CD4-positive, alpha-beta T cell treated with Interleukin-15 for 4 hours (primary cell): ENCODE results near the gene ABI3.
"Not testable (repeated sequence)": the region's sequence is repeated elsewhere in the genome, so short reads cannot be mapped to it uniquely, and the experiment has no call there.

Source experiments
- DNase-seq: peaks from one replicate; pipeline ENCODE4 v3.0.0-alpha.2; 2020; ENCODE audit warnings: low spot score

Gene ABI3

GRCh38 chr17:49252148-49252695, 41.7 kb downstream of the ABI3 start:
- no peak for DNase-seq

DNA sequence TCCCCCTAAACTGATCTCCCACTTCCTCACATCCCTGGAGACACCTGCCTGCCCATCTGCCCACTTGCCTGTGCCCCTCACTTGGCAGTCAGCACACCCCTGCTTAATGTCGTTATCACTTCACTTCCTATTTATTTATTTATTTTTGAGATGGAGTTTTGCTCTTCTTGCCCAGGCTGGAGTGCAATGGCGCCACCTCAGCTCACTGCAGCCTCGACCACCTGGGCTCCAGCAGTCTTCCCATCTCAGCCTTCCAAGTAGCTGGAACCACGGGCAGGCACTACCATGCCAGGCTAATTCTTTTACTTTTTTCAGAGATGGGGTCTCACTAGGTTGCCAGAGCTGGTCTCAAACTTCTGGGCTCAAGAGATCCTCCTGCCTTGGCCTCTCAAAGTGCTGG, 43.6 kb downstream of the ABI3 start:
- no peak for DNase-seq

DNA sequence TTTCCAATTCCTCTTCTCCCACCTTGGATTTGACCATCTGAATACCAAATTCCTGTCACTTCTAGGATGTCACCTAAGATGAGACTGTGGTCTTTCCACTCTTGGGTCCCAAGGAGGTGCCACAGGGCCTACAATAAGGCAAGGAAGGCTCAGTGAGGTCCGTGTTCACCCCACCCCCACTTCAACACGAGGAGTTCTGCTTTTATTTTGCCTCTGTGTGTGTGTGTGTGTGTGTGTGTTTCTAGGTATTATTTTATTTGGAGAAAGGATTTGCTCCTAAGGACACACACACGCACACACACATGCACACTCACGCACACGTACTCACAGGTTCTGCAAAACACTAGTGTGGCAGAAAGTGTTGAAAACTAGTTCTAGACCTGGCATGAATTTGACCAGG, 44.6 kb downstream of the ABI3 start:
- no peak for DNase-seq

- no peak for DNase-seq
These were observed 47.9 kb downstream of the ABI3 start for GRCh38 chr17:49258394-49258793.

DNA sequence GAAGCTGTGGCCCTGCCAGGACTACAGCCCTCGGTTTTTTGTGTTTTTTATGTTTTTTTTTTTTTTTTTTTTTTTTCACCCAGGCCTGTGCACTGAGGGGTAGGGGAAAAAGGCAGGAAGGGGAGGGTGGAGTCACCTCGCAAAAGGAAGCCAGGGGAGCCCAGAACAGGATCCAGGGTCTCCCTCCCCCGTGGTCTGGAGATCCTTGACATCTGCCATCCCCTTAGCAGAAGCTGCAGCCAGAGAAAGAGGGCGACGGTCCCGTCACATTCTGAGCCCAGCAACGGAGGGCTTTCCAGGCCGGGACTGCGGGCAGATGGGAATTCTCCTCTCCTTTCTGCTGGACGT, 49.1 kb downstream of the ABI3 start:
- DNase-seq = no peak

DNA sequence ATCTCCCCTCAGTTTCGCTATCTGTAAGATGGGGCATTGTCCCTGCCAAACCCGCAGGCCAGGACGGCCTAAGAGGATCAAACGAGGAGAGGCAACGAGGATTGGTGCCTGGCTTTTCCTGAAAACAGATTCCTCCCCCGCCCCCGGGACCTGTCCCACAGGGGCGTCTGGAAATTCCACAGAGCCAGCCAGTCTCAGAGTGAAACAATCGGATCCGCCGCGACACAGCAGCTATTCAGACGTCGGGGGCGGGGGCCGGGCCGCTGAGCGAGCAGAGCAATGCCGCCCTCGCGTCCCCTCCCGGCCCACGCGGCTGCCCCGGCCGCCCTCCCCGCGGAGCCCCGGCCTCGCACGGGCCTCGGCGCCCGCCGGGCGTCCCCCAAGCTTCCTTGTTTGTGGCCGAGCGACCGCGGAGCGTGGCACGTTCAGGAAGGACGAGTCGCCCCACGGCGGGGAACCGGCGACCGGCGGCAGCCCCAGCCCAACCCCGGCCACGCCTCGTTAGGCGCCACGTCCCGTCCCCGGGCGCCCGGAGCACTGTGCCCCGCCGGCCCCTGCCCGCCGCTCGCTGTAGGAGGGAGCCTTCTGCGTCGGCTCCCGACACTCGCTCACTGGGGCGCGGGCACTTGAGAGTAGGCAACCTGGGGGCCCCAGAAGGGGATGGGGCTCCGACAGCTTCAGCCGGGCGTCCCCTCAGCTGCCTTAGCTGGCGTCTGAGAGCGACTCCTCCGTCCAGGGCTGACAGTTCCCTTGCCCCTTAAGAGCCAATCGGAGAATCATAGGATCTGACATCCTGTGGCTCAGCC, 49.7 kb downstream of the ABI3 start:
- DNase-seq = peak; percentile 37

DNA sequence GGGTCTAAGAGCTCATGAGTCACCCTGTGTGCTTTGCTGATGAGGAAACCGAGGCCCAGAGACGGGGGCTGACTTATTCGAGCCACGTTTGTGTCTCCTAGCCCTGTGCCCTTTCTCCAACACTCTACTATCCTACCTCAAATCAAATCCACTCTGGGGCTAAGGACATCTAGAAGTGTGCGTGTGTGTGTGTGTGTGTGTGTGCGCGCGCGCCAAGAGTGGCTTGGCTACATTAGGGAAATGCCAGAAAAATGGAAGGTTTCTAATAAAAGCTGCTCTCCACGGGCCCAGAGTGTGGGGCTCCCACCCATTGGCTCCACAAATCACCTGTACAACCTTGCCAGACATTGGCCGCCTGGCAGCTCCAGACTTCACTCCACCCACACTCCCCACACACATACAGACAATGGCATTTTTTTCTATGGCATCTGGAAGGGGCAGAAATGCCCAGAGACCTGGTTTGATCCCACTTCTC, 50.3 kb downstream of the ABI3 start:
- no peak for DNase-seq

- DNase-seq = not testable (repeated sequence)
These were observed 51.0 kb downstream of the ABI3 start for GRCh38 chr17:49261540-49261939.

GRCh38 chr17:49266233-49266632, 55.7 kb downstream of the ABI3 start:
- no peak for DNase-seq

- no peak for DNase-seq
These were observed 57.4 kb downstream of the ABI3 start for GRCh38 chr17:49267912-49268311.

DNA sequence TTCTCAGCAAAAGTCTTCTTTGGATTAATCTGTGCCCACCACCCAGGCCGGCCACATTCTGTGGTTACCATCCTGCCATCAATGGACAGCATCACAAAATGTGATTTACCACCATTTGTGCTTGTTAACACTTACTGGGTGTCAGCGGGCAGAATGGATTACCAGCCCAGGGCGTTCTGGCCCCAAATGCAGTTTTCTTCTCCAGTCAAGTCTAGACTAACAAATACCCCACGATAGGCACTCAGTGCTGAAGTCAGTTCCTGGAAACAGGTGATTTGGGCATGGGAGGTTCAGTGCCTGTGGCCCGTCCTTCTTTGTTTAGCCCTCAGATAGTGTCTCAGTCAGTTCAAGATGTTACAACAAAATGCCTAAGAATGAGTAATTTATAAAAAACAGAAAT, 58.8 kb downstream of the ABI3 start:
- no peak for DNase-seq
